ENCODE measurements around the gene VSIG10.
"Not testable (repeated sequence)": the region's sequence is repeated elsewhere in the genome, so short reads cannot be mapped to it uniquely, and the experiment has no call there.

Gene VSIG10

GRCh38 chr12:118032188-118032587 is 71.6 kb downstream of the VSIG10 start:
- DNase-seq: no peak

- DNase-seq: no peak
These were observed 74.6 kb downstream of the VSIG10 start for GRCh38 chr12:118029166-118029565.

- no peak for DNase-seq
These were observed 78.6 kb downstream of the VSIG10 start for GRCh38 chr12:118025168-118025567.

- DNase-seq: peak; percentile 43
These were observed 80.4 kb downstream of the VSIG10 start for GRCh38 chr12:118023301-118023860.

GRCh38 chr12:118022728-118023109 is 81.1 kb downstream of the VSIG10 start:
- no peak for DNase-seq

GRCh38 chr12:118022097-118022727 is 81.6 kb downstream of the VSIG10 start:
- DNase-seq: not testable (repeated sequence)

GRCh38 chr12:118020036-118020435 is 83.8 kb downstream of the VSIG10 start:
- DNase-seq: no peak

- DNase-seq: no peak
These were observed 85.9 kb downstream of the VSIG10 start for GRCh38 chr12:118017926-118018325.

GRCh38 chr12:118016424-118017264 is 87.2 kb downstream of the VSIG10 start, which contains the start of gene RFC5:
Gene RFC5, plus strand, starts transcription at chr12:118016703. Its CDS starts 125 bp downstream, at chr12:118016828.
- peak; percentile 97 for DNase-seq

GRCh38 chr12:118015944-118016343 is 87.9 kb downstream of the VSIG10 start:
- no peak for DNase-seq

- DNase-seq: no peak
These were observed 88.5 kb downstream of the VSIG10 start for GRCh38 chr12:118015306-118015705.
